Measurements from ENCODE around the gene CAMK1D. TPM values are rescaled to one million over a fixed set of nuclear protein-coding genes. Genes with fewer than 3 reads are reported as not detected.
"Not testable (repeated sequence)": the region's sequence is repeated elsewhere in the genome, so short reads cannot be mapped to it uniquely, and the experiment has no call there.

The CAMK1D gene
- total and polyA plus RNA-seq, 5 donors, result 15.2 to 44.1 (median 26.6) TPM

DNA sequence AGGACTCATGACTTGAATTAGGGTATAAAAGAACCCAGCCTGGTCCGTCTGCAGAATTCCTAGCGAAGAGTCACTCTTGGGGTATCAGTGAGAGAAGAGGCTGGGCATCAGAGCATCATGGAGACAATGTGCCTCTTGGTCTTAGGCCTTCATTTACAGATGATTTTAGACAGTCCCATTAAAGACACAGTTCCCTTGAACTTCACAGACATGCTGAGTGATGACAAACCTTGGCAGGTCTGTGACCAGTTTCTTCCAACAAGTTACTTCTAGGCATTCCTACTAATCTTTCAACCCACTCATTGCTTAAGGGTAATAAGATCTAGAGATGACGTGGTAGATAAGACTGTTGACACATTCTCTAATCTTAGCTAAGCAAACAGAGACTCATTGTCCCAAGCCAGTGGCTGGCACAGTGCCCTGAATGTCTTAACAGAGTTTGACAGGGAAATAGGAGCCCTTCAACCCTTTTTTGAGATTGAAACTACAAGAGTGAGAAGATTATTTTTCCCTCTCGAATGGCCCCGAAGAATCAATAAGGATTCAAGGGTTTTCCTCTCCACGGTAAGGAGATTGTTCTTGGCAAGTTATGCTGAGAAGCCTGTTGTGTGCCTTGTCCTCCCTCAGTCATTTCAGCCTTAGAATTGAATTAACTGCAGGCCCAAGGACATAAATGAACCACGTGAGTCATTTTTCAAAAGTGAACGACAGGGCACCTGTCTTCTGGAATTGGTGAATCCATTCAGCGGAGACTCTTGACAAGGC lies 371.1 kb downstream of the CAMK1D start:
- Histone ChIP-seq H3K4me1 (ENCODE audit: control insufficient read depth, insufficient read depth, low read length) (peaks cover 13% of the 10 kb centered on the region), H3K9me3 (ENCODE audit: control insufficient read depth, low read length) (no peaks in the 10 kb centered on the region), H3K27ac (ENCODE audit: low read length) (peak overlapping the region; percentile 6), H3K27me3 (ENCODE audit: control insufficient read depth, insufficient read depth) (no peaks in the 10 kb centered on the region), H3K4me3 (ENCODE audit: low read length) (no peak overlapping the region)
- intact Hi-C loops (cut with DNase I), result no loop called here
- ATAC-seq (peak; percentile 90 to 91), DNase-seq (peak; percentile 89 to 96 (median 90))
- WGBS, result 50% methylated on average over 9 of the region's 9 CpGs

DNA sequence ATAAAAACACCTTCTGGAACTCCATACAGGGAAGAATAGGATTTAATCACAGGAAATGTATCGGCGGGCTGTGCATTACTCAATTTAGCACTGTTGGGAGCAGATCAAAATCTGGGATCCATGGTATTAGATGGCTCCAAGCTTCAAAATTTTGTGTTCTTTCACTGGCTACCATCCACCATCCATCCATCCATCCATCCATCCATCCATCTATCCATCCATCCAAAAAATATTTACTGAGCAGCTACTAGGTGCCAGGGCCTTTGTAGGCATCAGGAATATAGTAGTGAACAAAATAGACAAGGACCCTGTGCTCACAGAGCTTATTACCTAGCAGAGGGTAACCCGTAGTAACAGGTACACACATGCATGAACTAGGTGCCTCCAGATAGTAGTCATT lies 372.0 kb downstream of the CAMK1D start:
- Histone ChIP-seq H3K4me1 (ENCODE audit: control insufficient read depth, insufficient read depth, low read length) (peaks cover 13% of the 10 kb centered on the region), H3K4me3 (ENCODE audit: low read length) (no peak overlapping the region), H3K27me3 (ENCODE audit: control insufficient read depth, insufficient read depth) (no peaks in the 10 kb centered on the region), H3K27ac (ENCODE audit: low read length) (no peak overlapping the region), H3K9me3 (ENCODE audit: control insufficient read depth, low read length) (no peaks in the 10 kb centered on the region)
- intact Hi-C loops (cut with DNase I), result no loop called here
- DNase-seq (no peak), ATAC-seq (no peak)
- WGBS, result 90% methylated on average over 3 of the region's 3 CpGs

GRCh38 chr10:12723220-12723619 lies 373.9 kb downstream of the CAMK1D start:
- Histone ChIP-seq H3K4me1 (ENCODE audit: control insufficient read depth, insufficient read depth, low read length) (peaks cover 14% of the 10 kb centered on the region), H3K27me3 (ENCODE audit: control insufficient read depth, insufficient read depth) (no peaks in the 10 kb centered on the region), H3K9me3 (ENCODE audit: control insufficient read depth, low read length) (no peaks in the 10 kb centered on the region), H3K27ac (ENCODE audit: low read length) (no peak overlapping the region), H3K4me3 (ENCODE audit: low read length) (no peak overlapping the region)
- DNase-seq (no peak), ATAC-seq (no peak)
- WGBS, result 74% methylated on average over 4 of the region's 4 CpGs
- intact Hi-C loops (cut with DNase I), result no loop called here

DNA sequence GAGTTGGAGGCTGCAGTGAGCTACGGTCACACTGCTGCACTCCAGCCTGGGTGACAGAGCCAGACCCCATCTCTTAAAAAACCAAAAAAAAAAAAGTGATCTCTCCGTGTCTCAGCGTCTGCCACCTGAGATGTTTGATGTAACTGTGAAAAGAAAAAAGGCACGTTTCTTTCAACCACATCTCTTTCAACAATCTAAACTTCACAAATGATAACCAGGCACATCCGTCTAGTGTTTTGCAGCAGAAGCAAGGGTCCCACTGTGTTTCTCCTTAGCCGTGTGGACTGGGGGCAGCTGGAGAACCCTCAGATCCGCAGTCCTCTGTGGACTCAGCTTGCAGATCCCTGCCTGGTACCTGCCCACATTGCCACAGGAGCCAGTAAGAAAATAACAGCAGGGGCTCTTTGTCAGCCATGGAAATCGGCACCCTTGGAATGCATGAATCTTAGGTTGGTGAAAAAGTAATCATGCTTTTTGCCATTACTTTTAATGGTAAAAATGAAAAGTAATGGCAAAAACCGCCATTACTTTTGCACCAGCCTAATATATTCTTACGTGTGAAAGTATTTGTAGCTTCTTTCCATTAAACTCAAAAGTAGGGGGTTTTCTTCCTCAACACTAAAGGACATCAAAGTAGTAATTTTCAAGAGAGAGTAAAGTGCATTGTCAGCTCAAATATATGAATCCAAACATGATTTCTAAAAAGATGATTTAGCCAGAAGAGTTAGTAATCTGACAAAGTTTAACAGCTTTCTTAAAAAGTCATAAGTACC lies 375.6 kb downstream of the CAMK1D start:
- Histone ChIP-seq H3K27me3 (ENCODE audit: control insufficient read depth, insufficient read depth) (no peaks in the 10 kb centered on the region), H3K4me3 (ENCODE audit: low read length) (no peak overlapping the region), H3K9me3 (ENCODE audit: control insufficient read depth, low read length) (no peaks in the 10 kb centered on the region), H3K4me1 (ENCODE audit: control insufficient read depth, insufficient read depth, low read length) (peaks cover 14% of the 10 kb centered on the region), H3K27ac (ENCODE audit: low read length) (no peak overlapping the region)
- DNase-seq, result no peak
- ATAC-seq, result no peak
- intact Hi-C loops (cut with DNase I), result no loop called here
- WGBS, result 82% methylated on average over 10 of the region's 10 CpGs

DNA sequence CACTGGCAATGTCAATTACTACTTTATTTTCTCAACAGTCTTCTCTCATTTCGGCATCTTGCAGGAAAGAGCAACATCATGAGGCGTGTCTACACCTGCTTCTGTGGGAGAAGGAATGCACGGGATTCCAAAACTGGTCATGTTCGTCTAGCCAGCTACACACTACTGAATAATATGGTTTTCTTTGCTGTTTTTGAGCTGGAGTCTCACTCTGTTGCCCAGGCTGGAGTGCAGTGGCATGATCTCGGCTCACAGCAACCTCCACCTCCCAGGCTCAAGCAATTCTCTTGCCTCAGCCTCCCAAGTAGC lies 376.2 kb downstream of the CAMK1D start:
- DNase-seq; H3K27ac ChIP-seq (ENCODE audit: low read length); H3K27me3 ChIP-seq (ENCODE audit: control insufficient read depth, insufficient read depth); intact Hi-C loops (cut with DNase I); H3K4me3 ChIP-seq (ENCODE audit: low read length); ATAC-seq; H3K9me3 ChIP-seq (ENCODE audit: control insufficient read depth, low read length): not testable (repeated sequence)
- peaks cover 16% of the 10 kb centered on the region for H3K4me1 ChIP-seq (ENCODE audit: control insufficient read depth, insufficient read depth, low read length)
- WGBS, result 95% methylated on average over 5 of the region's 5 CpGs

- no peaks in the 10 kb centered on the region for H3K27me3 ChIP-seq (ENCODE audit: control insufficient read depth, insufficient read depth)
- intact Hi-C loops (cut with DNase I), result no loop called here
- WGBS, result 85% methylated on average over 19 of the region's 19 CpGs
- DNase-seq (no peak), ATAC-seq (no peak)
- H3K4me1 ChIP-seq (ENCODE audit: control insufficient read depth, insufficient read depth, low read length), result peaks cover 16% of the 10 kb centered on the region
- no peaks in the 10 kb centered on the region for H3K9me3 ChIP-seq (ENCODE audit: control insufficient read depth, low read length)
- H3K27ac ChIP-seq (ENCODE audit: low read length), result no peak overlapping the region
- H3K4me3 ChIP-seq (ENCODE audit: low read length), result no peak overlapping the region
Observed at GRCh38 chr10:12726971-12727831, 377.9 kb downstream of the CAMK1D start.

DNA sequence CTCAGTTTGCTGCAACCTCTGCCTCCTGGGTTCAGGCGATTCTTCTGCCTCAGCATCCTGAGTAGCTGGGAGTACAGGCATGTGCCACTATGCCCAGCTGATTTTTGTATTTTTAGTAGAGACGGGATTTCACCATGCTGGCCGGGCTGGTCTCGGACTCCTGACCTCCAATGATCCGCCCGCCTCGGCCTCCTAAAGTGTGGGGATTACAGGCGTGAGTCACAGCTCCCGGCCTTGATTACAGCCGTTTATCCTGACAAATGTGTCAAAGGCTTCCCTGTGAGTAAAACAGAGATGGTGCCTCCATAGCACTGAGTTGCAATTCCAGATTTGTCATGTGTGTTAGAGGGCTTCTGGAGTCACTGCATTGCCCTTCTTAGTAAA lies 378.5 kb downstream of the CAMK1D start:
- Histone ChIP-seq H3K4me1 (ENCODE audit: control insufficient read depth, insufficient read depth, low read length) (peaks cover 16% of the 10 kb centered on the region), H3K9me3 (ENCODE audit: control insufficient read depth, low read length) (no peaks in the 10 kb centered on the region), H3K27ac (ENCODE audit: low read length) (no peak overlapping the region), H3K27me3 (ENCODE audit: control insufficient read depth, insufficient read depth) (no peaks in the 10 kb centered on the region), H3K4me3 (ENCODE audit: low read length) (no peak overlapping the region)
- ATAC-seq, result peak in 1 of 2 donors; percentile 54
- DNase-seq, result peak in 2 of 3 donors; percentile 41 to 45
- intact Hi-C loops (cut with DNase I), result no loop called here
- WGBS, result 62% methylated on average over 10 of the region's 10 CpGs

DNA sequence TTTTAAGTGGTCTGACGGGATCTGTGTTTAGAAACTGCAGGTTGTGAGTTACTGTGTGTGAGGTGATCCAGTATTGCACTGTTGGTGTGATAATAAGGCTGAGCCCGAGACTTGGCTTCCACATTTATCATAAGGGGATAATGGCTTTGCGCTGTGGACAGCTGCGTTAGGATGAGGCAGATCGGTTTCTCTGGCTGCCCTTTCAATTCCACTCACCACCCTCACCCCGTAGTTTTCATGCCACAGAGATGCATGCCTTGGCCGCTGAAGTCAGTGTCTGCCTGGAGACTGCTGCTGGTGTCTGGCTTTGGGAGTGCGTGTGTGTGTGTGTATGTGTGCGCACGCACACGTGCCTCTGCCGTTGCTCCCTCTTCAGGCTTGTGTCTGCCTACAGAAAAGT lies 379.1 kb downstream of the CAMK1D start:
- no peaks in the 10 kb centered on the region for H3K27me3 ChIP-seq (ENCODE audit: control insufficient read depth, insufficient read depth)
- H3K4me3 ChIP-seq (ENCODE audit: low read length), result no peak overlapping the region
- 50% methylated on average over 12 of the region's 12 CpGs for WGBS
- H3K27ac ChIP-seq (ENCODE audit: low read length), result no peak overlapping the region
- ATAC-seq, result peak; percentile 49
- peak in 1 of 3 donors; percentile 73 for DNase-seq
- intact Hi-C loops (cut with DNase I), result no loop called here
- no peaks in the 10 kb centered on the region for H3K9me3 ChIP-seq (ENCODE audit: control insufficient read depth, low read length)
- peaks cover 16% of the 10 kb centered on the region for H3K4me1 ChIP-seq (ENCODE audit: control insufficient read depth, insufficient read depth, low read length)

DNA sequence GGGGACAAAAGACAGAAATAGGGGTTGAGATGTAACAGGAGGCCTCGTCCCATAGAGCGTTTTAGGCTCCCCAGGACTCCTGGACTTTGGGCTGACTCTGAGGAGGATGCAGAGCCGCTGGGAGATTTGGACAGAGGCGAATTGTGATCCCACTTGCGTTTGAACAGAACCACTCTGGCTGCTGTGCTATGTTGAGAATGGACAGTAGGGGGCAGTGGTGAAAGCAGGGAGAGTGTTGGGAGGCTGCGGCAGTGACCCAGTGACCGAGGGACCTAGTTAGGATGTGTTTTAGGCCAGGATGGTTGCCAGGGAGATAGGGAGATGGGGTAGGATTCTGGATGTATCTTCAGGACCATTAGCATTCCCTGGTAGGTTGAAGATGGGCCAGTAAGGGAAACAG lies 380.5 kb downstream of the CAMK1D start:
- H3K27me3 ChIP-seq (ENCODE audit: control insufficient read depth, insufficient read depth), result no peaks in the 10 kb centered on the region
- WGBS, result 82% methylated on average over 7 of the region's 7 CpGs
- no peak overlapping the region for H3K27ac ChIP-seq (ENCODE audit: low read length)
- ATAC-seq (no peak), DNase-seq (peak in 1 of 3 donors; percentile 44)
- H3K4me3 ChIP-seq (ENCODE audit: low read length), result no peak overlapping the region
- intact Hi-C loops (cut with DNase I), result no loop called here
- no peaks in the 10 kb centered on the region for H3K9me3 ChIP-seq (ENCODE audit: control insufficient read depth, low read length)
- H3K4me1 ChIP-seq (ENCODE audit: control insufficient read depth, insufficient read depth, low read length), result peaks cover 16% of the 10 kb centered on the region

DNA sequence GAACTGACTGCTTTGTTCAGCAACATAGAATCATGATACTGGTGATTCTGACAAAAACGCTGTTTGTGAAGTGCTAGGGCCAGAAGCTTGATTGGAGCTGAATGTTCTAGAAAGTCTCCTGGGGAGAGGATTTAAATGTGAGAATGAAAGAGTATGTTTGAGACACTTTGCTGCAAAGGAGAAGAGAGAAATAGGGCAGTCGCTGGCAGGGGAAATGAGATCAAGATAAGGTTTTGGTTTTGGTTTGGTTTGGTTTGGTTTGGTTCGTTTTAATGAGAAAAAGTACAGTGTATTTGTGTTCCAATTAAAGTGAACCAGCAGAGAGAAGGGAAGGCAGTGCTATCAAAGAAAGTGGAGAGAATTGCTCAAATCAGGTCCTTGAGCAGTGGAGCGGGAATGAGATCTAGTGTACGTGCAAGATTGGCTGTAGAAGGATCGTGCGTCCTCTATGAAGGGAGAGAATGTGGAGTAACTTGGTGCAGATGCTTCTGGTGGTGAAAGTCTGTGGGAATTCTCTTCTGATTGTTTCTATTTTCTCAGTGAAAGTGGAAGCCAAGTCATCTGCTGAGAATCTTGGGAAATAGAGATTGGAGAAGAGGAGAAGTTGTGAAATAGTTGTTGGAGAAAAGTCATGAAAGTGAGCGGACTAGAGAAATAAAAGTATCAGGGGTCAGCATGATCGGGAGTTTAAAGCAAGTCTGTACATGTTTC lies 381.6 kb downstream of the CAMK1D start:
- ATAC-seq, result peak; percentile 64 to 82
- WGBS, result 63% methylated on average over 9 of the region's 9 CpGs
- Histone ChIP-seq H3K4me3 (ENCODE audit: low read length) (no peak overlapping the region), H3K27me3 (ENCODE audit: control insufficient read depth, insufficient read depth) (no peaks in the 10 kb centered on the region), H3K27ac (ENCODE audit: low read length) (peak overlapping the region; percentile 30), H3K4me1 (ENCODE audit: control insufficient read depth, insufficient read depth, low read length) (peaks cover 17% of the 10 kb centered on the region), H3K9me3 (ENCODE audit: control insufficient read depth, low read length) (no peaks in the 10 kb centered on the region)
- intact Hi-C loops (cut with DNase I), result no loop called here
- DNase-seq, result no peak
